SK-N-SH (cell line): ENCODE measurements around the gene AZU1.

ENCODE experiments used
- CTCF ChIP-seq: fragments of 200-600 bp; sonication (generic); IDR thresholded peaks from 2 replicates; pipeline ENCODE4 v1.6.1; 2017; ENCODE audit warnings: antibody characterized with exemption, mild to moderate bottlenecking, moderate library complexity
- GATA2 ChIP-seq: sonication (generic); formaldehyde crosslinking; IDR thresholded peaks from 2 replicates; pipeline ENCODE4 v1.5.0; 2020; ENCODE audit warnings: mild to moderate bottlenecking, missing genetic modification reagents
- TAF1 ChIP-seq: IDR thresholded peaks from 2 replicates; pipeline ENCODE4 v1.6.1; 2012; ENCODE audit warnings: low read depth, mild to moderate bottlenecking, low read length, moderate library complexity, borderline replicate concordance

GRCh38 chr19:813219-814151 is 14.2 kb upstream of the AZU1 start:
- no peak for TF ChIP-seq CTCF
- no peak for TF ChIP-seq TAF1
- TF ChIP-seq GATA2 = no peak
